Superior temporal gyrus (tissue), 1 donor: Measurements from ENCODE around the gene ATP6V1B1.

Source experiments
- DNase-seq: peaks from one replicate; pipeline ENCODE4 v3.0.0-alpha.2; 2016; ENCODE audit errors: extremely low spot score

The ATP6V1B1 gene

GRCh38 chr2:70926042-70926441 is 9.7 kb upstream of the ATP6V1B1 start:
- no peak for DNase-seq

DNA sequence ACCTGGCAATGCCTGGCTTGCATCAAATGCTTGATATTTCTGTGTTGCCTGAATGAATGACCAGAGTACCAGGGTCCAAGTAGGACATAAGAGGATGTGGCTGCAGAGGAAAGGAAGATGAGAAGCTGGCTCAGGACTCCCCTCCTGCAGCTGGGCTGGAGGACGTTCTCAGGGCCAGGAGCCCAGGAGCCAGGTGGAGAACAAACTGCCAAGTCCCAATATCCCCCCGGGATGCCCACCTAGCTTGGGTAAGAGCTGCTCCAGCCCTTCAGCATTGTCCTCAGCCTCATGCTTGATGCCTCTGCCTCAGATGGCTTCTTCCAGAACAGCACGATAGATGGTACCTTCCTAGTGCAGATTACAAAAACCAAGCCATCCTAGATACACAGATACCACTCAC is 8.6 kb upstream of the ATP6V1B1 start:
- no peak for DNase-seq

DNA sequence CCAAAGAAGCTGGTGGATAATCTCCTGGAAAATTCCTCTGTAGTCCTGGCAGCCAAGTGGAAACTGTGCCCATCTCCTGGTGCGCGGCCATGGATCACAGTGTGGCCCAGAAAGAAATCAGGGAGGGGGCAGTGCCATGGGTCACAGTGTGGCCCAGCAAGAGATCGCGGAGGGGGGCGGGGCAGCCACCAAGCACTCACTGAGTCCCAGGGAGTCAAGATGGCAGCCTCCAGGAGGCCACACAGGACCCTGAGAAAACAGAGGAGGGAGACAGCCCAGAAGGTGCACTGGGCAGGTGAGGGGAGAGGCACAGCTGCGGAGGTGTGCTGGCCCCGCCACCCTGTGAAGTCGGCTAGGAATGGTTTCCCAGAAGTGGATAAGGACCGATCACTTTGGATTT is 8.1 kb upstream of the ATP6V1B1 start:
- no peak for DNase-seq

- no peak for DNase-seq
Observed at GRCh38 chr2:70928366-70928765, 7.3 kb upstream of the ATP6V1B1 start.

DNA sequence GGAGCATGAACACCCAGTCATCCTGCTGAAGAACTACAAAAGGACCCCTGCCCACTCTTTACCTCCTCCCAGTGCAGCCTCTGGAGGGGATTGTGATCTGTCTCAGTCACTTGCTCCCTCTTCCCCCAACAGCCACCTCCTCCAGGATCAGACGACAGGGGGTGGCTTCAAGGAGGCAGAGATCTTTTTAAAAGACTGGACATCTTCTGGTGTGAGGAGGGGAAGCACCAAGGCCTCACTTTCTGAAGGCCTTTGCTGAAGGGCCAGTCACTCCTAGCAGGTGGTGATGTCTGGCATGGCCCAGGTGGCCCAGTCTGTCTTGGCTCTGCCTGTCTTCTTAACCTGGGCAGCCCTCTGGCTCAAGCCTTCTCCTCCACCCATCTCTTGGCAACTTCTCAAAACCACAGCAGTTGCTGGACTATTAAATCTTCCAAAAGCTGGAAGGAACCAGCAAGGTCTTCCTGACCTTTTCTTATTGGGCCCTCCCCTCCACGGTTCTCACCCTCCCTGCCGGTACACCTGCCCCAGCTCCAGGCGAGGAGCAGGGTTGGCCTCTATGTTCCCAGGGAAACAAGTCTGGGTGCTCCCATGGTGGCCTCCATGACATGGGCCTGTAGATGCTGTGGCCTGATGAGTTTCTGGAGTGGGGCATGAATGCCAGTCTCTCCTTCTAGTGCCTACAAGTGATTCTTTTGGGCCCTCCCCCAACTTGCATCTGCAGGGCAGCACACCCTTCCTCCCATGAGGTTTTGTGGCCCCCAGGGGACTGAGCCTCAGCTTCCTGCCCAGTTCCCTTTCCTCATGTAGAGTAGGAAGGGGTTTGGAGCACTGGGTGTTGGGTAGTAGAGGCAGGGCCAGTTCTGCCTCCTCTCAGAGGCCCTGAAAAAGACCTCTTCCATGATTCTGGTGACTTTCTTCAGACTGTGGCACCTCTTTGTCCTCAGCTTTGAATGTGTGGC is 5.0 kb upstream of the ATP6V1B1 start:
- no peak for DNase-seq

GRCh38 chr2:70931376-70932000 is 4.2 kb upstream of the ATP6V1B1 start:
- no peak for DNase-seq

- no peak for DNase-seq
Observed at GRCh38 chr2:70932631-70933230, 3.0 kb upstream of the ATP6V1B1 start.

GRCh38 chr2:70934981-70935380 is 719 bp upstream of the ATP6V1B1 start:
- no peak for DNase-seq

GRCh38 chr2:70936165-70936978 is 672 bp downstream of the ATP6V1B1 start:
- DNase-seq = no peak

GRCh38 chr2:70936979-70937811 is 1.5 kb downstream of the ATP6V1B1 start:
- no peak for DNase-seq

- DNase-seq = no peak
Observed at GRCh38 chr2:70937866-70938585, 2.3 kb downstream of the ATP6V1B1 start.

GRCh38 chr2:70938586-70938950 is 2.9 kb downstream of the ATP6V1B1 start:
- DNase-seq = no peak

- DNase-seq = no peak
Observed at GRCh38 chr2:70939001-70939838, 3.5 kb downstream of the ATP6V1B1 start.

DNA sequence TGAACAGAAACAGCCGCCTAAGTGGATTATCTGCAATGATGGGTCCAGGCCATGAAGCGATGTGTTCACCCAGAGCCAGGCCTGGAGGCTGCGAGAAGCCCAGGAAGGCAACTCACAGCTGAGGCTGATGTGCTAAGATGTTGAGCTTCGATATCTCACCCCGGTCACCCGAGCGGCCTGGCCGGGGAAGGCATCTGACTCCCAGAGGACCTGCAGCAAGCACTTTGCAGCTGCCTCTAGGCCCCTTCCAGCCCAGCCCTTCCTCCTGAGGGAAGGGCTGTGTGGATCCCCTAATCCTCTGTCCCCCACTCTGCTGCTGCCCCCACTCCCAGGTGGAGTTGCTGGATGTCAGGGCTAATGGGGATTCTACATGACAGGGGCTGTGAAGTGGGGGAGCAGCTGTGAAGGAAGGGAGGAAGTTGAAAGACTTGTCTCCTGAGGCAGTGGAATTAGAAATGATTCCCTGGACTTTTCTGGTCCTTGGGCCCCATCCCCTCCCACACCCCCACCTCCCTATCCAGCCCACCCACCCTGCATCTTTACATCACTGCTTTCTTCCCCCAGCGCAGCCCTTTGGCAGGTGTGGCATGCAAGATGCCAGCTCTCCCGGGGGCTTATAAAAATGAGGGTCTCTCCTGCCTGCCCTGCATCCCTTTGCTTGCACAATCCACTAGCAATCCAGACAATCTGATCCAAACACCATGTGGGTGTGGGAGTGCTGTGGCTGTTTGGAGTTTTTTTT is 4.3 kb downstream of the ATP6V1B1 start:
- no peak for DNase-seq

DNA sequence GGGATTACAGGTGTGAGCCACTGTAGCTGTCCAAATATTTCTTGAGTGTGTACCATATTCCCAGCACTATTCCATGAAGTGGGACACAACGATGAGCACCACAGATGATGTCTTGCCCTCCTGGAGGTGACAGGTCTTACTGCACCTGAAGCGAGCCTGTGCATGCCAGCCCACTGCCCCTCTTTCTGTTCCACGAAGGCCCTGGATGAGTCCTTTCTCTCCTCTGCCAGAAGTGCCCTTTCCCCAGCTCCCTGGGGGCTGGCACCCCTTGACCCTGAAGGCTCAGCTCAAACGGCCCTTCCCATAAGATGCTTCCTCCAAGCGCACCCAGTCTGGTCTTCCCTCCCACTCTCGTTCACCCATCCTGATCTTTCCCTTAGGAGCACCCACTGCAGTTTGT is 5.5 kb downstream of the ATP6V1B1 start:
- DNase-seq = no peak

DNA sequence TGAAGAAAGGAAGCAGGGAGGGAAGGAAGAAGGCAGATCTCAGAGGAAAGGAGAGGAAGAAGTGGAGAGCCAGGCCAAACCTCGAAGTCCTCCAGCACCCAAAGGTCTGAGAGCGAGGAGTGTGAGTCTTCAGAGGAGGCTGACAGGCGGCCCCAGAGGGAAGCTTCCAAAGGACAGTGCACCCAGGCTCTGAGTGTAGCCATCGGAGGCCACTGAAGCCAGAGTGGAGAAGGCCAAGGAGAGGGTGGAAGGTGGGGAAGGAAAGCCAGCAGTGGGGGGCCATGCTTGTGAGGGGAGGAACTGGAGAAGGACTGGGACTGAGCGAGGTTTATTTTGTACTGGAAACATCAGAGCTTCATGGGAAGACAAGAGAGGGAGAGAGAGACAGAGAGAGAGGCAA is 6.0 kb downstream of the ATP6V1B1 start:
- no peak for DNase-seq

DNA sequence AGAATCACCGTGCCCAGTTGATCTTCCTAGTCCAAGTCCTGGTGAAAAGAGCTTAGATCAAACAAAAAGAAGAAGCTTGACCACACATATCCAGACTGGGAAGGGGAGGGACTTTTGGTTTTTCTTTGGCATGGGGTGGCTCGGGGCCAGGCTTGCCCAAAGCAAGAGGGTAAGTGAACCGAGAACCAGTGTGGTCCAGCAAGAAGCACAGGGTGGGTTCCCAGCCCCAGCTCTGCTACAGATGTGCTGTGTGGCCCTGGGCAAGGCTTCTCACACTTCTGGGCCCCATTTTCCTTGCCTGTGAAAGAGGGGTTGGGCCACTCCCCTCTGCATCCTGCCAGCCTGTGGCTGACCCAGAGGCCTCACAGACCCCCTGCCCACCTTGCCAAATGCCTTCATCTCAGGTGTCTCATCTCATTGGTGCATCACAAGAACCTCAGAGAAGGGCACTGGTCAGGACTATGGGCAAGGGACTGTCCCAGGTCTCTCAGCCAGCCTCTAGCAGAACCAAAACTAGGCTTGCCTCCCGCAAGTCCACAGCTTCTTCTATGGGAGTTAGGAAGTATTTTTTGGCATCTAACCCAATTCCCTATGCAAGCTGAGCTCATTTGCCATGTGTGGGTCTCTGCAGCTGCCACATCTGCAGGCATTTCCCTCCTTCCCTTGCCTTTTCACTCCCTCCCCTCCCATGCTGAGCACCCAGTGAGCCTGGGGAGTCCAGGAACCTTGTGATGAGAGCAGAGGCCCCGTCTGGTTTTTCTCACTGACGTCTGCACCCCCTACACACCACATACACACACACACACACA is 6.9 kb downstream of the ATP6V1B1 start:
- DNase-seq = no peak
